ENCODE measurements around the gene SNRNP48. TPM values are rescaled to one million over a fixed set of nuclear protein-coding genes. Genes with fewer than 3 reads are reported as not detected.

The SNRNP48 gene
- total RNA-seq, 3 donors from 2014 or later = 10.6 to 14.2 (median 11.0) TPM

DNA sequence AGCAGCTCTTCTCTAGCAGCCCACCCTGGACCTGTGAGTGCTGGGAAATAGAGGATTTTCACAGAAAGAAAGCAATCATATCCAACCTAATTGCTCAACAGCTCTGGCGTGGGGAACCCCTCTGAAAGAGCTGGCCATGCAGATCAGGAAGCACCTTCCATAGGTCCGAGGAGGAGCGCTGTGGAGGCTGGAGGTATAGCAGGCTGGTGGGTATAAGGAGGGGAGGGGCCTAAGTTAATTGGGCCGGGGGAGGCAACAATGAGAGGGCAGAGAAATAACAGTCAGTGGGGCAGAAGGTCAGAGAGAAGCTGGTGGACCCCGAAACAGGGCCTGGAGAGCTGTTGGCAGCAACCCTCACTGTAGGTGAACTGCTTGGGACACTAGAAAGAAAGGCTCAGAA is 40.8 kb downstream of the SNRNP48 start:
- Histone ChIP-seq H3K36me3 (ENCODE audit: low read depth) (no peaks in the 10 kb centered on the region), H3K4me3 (no peak overlapping the region), H3K4me1 (ENCODE audit: low read depth) (peaks cover 5% of the 10 kb centered on the region), H3K9me3 (no peaks in the 10 kb centered on the region)
- DNase-seq (no peak), ATAC-seq (no peak)
- TF ChIP-seq, protein P1, sequence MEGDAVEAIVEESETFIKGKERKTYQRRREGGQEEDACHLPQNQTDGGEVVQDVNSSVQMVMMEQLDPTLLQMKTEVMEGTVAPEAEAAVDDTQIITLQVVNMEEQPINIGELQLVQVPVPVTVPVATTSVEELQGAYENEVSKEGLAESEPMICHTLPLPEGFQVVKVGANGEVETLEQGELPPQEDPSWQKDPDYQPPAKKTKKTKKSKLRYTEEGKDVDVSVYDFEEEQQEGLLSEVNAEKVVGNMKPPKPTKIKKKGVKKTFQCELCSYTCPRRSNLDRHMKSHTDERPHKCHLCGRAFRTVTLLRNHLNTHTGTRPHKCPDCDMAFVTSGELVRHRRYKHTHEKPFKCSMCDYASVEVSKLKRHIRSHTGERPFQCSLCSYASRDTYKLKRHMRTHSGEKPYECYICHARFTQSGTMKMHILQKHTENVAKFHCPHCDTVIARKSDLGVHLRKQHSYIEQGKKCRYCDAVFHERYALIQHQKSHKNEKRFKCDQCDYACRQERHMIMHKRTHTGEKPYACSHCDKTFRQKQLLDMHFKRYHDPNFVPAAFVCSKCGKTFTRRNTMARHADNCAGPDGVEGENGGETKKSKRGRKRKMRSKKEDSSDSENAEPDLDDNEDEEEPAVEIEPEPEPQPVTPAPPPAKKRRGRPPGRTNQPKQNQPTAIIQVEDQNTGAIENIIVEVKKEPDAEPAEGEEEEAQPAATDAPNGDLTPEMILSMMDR (IDR thresholded peaks at IDR 0.05) = no peak
- intact Hi-C loops (cut with DNase I, micrococcal nuclease) = no loop called here

DNA sequence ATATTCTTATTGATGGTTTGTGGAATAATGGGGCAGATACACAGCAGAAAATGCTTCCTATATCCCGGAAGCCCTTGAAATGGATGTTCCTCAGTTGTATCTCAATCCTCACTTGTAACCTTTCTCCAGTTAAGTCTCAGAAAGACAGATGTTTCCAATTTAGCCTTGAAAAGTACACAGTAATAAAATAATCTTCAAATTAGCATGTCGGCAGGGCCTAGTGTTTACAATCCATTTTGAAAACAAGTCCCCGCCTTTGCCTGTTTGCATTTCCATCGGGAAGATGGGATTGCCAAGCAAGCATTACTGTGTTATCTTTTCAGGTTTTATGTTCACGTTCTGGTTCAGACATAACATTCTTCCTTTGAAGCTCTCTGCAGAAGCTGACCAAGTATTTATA is 41.5 kb downstream of the SNRNP48 start:
- TF ChIP-seq, protein P1 (IDR thresholded peaks at IDR 0.05) = no peak
- H3K4me1 ChIP-seq (ENCODE audit: low read depth) = peaks cover 5% of the 10 kb centered on the region
- no peaks in the 10 kb centered on the region for H3K9me3 ChIP-seq
- no peaks in the 10 kb centered on the region for H3K36me3 ChIP-seq (ENCODE audit: low read depth)
- H3K4me3 ChIP-seq = no peak overlapping the region
- intact Hi-C loops (cut with DNase I, micrococcal nuclease) = no loop called here
- peak in 1 of 3 donors; percentile 54 for DNase-seq
- ATAC-seq = peak; percentile 54

DNA sequence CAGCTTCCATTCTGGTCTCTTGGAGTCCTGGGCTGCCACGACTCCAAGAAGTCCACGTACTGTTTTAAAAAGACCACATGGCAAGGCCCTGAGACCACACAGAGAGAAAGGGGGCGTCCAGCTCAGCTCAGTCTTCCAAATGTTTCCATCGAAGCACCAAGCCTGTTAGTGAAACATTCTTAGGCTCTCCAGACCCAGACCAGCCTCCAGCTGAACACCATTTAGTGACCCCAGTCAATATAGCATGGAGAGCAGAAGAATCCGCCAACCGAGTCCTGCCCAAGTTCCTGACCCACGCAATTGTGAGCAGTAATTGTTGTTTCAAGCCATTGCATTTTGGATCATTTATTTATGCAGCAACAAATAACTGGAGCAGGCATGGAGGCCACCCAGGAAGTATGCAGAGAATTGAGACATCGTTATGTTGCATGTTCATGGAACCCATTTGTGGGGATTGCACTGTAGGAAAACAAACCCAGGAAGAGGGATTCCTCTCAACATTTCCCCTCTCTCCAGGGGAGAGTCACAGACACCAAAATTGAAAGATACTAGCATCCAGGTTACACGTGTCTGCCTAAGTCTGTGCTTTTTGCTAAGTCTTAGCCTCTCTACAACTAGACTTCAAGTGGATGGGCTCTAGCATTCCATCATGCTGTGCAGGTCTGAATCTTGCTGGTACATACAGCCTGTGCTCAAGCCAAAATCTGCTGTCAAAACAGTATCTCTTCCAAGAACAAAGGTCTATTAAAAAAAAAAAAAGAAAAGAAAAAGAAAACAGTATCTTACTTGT is 42.7 kb downstream of the SNRNP48 start:
- Histone ChIP-seq H3K9me3 (no peaks in the 10 kb centered on the region), H3K4me1 (ENCODE audit: low read depth) (peaks cover 5% of the 10 kb centered on the region), H3K4me3 (no peak overlapping the region), H3K36me3 (ENCODE audit: low read depth) (no peaks in the 10 kb centered on the region)
- DNase-seq (no peak), ATAC-seq (no peak)
- intact Hi-C loops (cut with DNase I, micrococcal nuclease) = no loop called here
- TF ChIP-seq, protein P1 (IDR thresholded peaks at IDR 0.05) = no peak

DNA sequence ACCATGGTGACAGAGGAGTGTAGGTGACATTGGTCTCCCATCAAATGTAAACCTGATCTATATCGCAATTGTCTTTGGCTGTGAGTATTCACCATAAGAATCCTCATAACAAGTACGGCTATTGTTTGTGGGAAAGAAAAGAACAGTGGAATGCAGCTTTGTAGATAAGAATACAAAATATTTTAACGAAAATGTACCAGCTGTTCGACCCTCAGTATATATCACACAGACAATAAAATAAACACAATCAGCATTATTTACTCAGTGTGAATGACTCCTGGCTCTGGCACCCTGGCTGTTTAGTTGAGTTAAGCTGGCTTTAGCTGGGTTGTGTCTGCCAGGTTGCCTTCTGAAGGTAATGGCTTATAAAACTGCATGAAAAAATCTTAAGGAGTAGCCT is 43.4 kb downstream of the SNRNP48 start:
- TF ChIP-seq, protein P1 (IDR thresholded peaks at IDR 0.05) = no peak
- ATAC-seq (no peak), DNase-seq (no peak)
- intact Hi-C loops (cut with DNase I, micrococcal nuclease) = no loop called here
- Histone ChIP-seq H3K4me3 (no peak overlapping the region), H3K9me3 (no peaks in the 10 kb centered on the region), H3K4me1 (ENCODE audit: low read depth) (peaks cover 5% of the 10 kb centered on the region), H3K36me3 (ENCODE audit: low read depth) (no peaks in the 10 kb centered on the region)

DNA sequence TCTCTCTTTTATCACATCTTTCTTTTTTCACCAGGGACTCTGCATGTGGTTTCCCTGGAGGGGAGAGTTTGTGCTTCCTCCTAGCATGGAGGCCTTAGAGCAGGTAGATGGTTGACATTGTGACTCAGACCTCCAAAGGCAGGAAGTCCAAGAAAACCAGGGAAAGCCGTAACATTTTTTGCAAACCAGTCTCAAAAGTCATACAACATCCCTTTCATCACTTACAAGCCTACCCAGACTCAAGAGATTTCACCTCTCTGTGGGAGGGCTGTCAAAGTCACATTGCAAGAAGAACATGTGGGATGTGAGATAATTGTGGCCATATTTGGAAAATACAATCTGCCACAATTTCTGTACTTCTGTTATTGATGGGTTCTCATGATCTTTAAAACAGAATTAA is 46.2 kb downstream of the SNRNP48 start:
- no peaks in the 10 kb centered on the region for H3K36me3 ChIP-seq (ENCODE audit: low read depth)
- intact Hi-C loops (cut with DNase I, micrococcal nuclease) = no loop called here
- TF ChIP-seq, protein P1 (IDR thresholded peaks at IDR 0.05) = no peak
- ATAC-seq = no peak
- H3K4me1 ChIP-seq (ENCODE audit: low read depth) = peaks cover 2% of the 10 kb centered on the region
- no peaks in the 10 kb centered on the region for H3K9me3 ChIP-seq
- no peak overlapping the region for H3K4me3 ChIP-seq
- DNase-seq = no peak
